Measurements from ENCODE around the gene KDM4E.

Gene KDM4E

GRCh38 chr11:95024958-95025357 is at the start of gene KDM4E:
TSS of gene KDM4E (plus strand) at chr11:95025258. CDS start at chr11:95025558, 300 bp downstream.
- DNase-seq (ENCODE audit: extremely low spot score): no peak
- POLR2A ChIA-PET: no interaction called here
- TF ChIP-seq HDGF (IDR thresholded peaks at IDR 0.05; ENCODE audit: borderline replicate concordance): no peak
- TF ChIP-seq CTBP1 (IDR thresholded peaks at IDR 0.05; ENCODE audit: borderline replicate concordance): no peak
- no peak for TF ChIP-seq SUZ12 (IDR thresholded peaks at IDR 0.05)
- no peak for TF ChIP-seq BHLHE40 (IDR thresholded peaks at IDR 0.05; ENCODE audit: borderline replicate concordance)
- TF ChIP-seq FOXA1 (IDR thresholded peaks at IDR 0.05): no peak
- TF ChIP-seq PKNOX1 (IDR thresholded peaks at IDR 0.05): no peak
- TF ChIP-seq NFRKB (IDR thresholded peaks at IDR 0.05): no peak
- TF ChIP-seq ARNT (IDR thresholded peaks at IDR 0.05): no peak
- no peak for TF ChIP-seq ELF4 (IDR thresholded peaks at IDR 0.05)
- TF ChIP-seq LEF1 (IDR thresholded peaks at IDR 0.05; ENCODE audit: borderline replicate concordance): no peak
- TF ChIP-seq ZNF384 (IDR thresholded peaks at IDR 0.05): no peak
- no peak for TF ChIP-seq TARDBP (IDR thresholded peaks at IDR 0.05)
- no peak for TF ChIP-seq FOXK2 (IDR thresholded peaks at IDR 0.05)
- TF ChIP-seq FOXM1 (IDR thresholded peaks at IDR 0.05; ENCODE audit: borderline replicate concordance): no peak
- TF ChIP-seq L3MBTL2 (conservative IDR thresholded peaks at IDR 0.05): no peak
- CTCF ChIA-PET: no interaction called here

- CTCF ChIA-PET: no interaction called here
- no peak for DNase-seq (ENCODE audit: extremely low spot score)
- POLR2A ChIA-PET: interaction anchor here (1.0 to 4.7 kb wide), 2 partner anchors 14 to 92 kb away, joined by 3 to 35 read pairs; partner anchors contain the start of gene SRSF8
- TF ChIP-seq ELF4 (IDR thresholded peaks at IDR 0.05) (no peak), FOXK2 (IDR thresholded peaks at IDR 0.05) (no peak), NFRKB (IDR thresholded peaks at IDR 0.05) (no peak), ZNF384 (IDR thresholded peaks at IDR 0.05) (no peak), PKNOX1 (IDR thresholded peaks at IDR 0.05) (no peak), BHLHE40 (IDR thresholded peaks at IDR 0.05; ENCODE audit: borderline replicate concordance) (no peak), FOXM1 (IDR thresholded peaks at IDR 0.05; ENCODE audit: borderline replicate concordance) (no peak), HDGF (IDR thresholded peaks at IDR 0.05; ENCODE audit: borderline replicate concordance) (no peak), TARDBP (IDR thresholded peaks at IDR 0.05) (no peak), LEF1 (IDR thresholded peaks at IDR 0.05; ENCODE audit: borderline replicate concordance) (no peak), SP1 (IDR thresholded peaks at IDR 0.05) (no peak), ARNT (IDR thresholded peaks at IDR 0.05) (no peak), CTBP1 (IDR thresholded peaks at IDR 0.05; ENCODE audit: borderline replicate concordance) (no peak), FOXA1 (IDR thresholded peaks at IDR 0.05) (no peak), SUZ12 (IDR thresholded peaks at IDR 0.05) (no peak), L3MBTL2 (conservative IDR thresholded peaks at IDR 0.05) (no peak)
These were observed 49.5 kb upstream of the KDM4E start for GRCh38 chr11:94975599-94975998.

GRCh38 chr11:94987378-94987777 is 37.7 kb upstream of the KDM4E start:
- POLR2A ChIA-PET: no interaction called here
- CTCF ChIA-PET: no interaction called here

GRCh38 chr11:94988748-94989147 is 36.3 kb upstream of the KDM4E start:
- ChIA-PET CTCF (no interaction called here), POLR2A (no interaction called here)
- DNase-seq (ENCODE audit: extremely low spot score): no peak
- TF ChIP-seq ELF4 (IDR thresholded peaks at IDR 0.05): no peak
- no peak for TF ChIP-seq LEF1 (IDR thresholded peaks at IDR 0.05; ENCODE audit: borderline replicate concordance)
- no peak for TF ChIP-seq SUZ12 (IDR thresholded peaks at IDR 0.05)
- TF ChIP-seq TARDBP (IDR thresholded peaks at IDR 0.05): no peak
- no peak for TF ChIP-seq ZNF384 (IDR thresholded peaks at IDR 0.05)
- no peak for TF ChIP-seq BHLHE40 (IDR thresholded peaks at IDR 0.05; ENCODE audit: borderline replicate concordance)
- no peak for TF ChIP-seq FOXM1 (IDR thresholded peaks at IDR 0.05; ENCODE audit: borderline replicate concordance)
- TF ChIP-seq L3MBTL2 (conservative IDR thresholded peaks at IDR 0.05): no peak
- TF ChIP-seq FOXK2 (IDR thresholded peaks at IDR 0.05): no peak

More at GRCh38 chr11:94987378-94987777, 37.7 kb upstream of the KDM4E start:
- no peak for TF ChIP-seq CTBP1 (IDR thresholded peaks at IDR 0.05; ENCODE audit: borderline replicate concordance)
- TF ChIP-seq SP1 (IDR thresholded peaks at IDR 0.05): no peak
- no peak for TF ChIP-seq TARDBP (IDR thresholded peaks at IDR 0.05)
- no peak for TF ChIP-seq SUZ12 (IDR thresholded peaks at IDR 0.05)
- TF ChIP-seq FOXA1 (IDR thresholded peaks at IDR 0.05): no peak
- TF ChIP-seq L3MBTL2 (conservative IDR thresholded peaks at IDR 0.05): no peak
- TF ChIP-seq NFRKB (IDR thresholded peaks at IDR 0.05): no peak
- no peak for TF ChIP-seq ZNF384 (IDR thresholded peaks at IDR 0.05)
- no peak for TF ChIP-seq ELF4 (IDR thresholded peaks at IDR 0.05)
- no peak for TF ChIP-seq HDGF (IDR thresholded peaks at IDR 0.05; ENCODE audit: borderline replicate concordance)
- TF ChIP-seq PKNOX1 (IDR thresholded peaks at IDR 0.05): no peak
- TF ChIP-seq LEF1 (IDR thresholded peaks at IDR 0.05; ENCODE audit: borderline replicate concordance): no peak
- no peak for TF ChIP-seq BHLHE40 (IDR thresholded peaks at IDR 0.05; ENCODE audit: borderline replicate concordance)
- no peak for DNase-seq (ENCODE audit: extremely low spot score)

- ChIA-PET CTCF (no interaction called here), POLR2A (interaction anchor here (1.1 kb wide), 1 partner anchor 20 kb away, joined by 3 read pairs; the partner anchor contains the start of genes CWC15 and KDM4D)
- TF ChIP-seq TARDBP (IDR thresholded peaks at IDR 0.05): no peak
- TF ChIP-seq ZNF384 (IDR thresholded peaks at IDR 0.05): no peak
- no peak for TF ChIP-seq HDGF (IDR thresholded peaks at IDR 0.05; ENCODE audit: borderline replicate concordance)
- TF ChIP-seq PKNOX1 (IDR thresholded peaks at IDR 0.05): no peak
- no peak for TF ChIP-seq SUZ12 (IDR thresholded peaks at IDR 0.05)
- TF ChIP-seq FOXA1 (IDR thresholded peaks at IDR 0.05): no peak
- TF ChIP-seq CTBP1 (IDR thresholded peaks at IDR 0.05; ENCODE audit: borderline replicate concordance): no peak
- TF ChIP-seq SP1 (IDR thresholded peaks at IDR 0.05): no peak
- TF ChIP-seq L3MBTL2 (conservative IDR thresholded peaks at IDR 0.05): no peak
- no peak for TF ChIP-seq ARNT (IDR thresholded peaks at IDR 0.05)
- TF ChIP-seq LEF1 (IDR thresholded peaks at IDR 0.05; ENCODE audit: borderline replicate concordance): no peak
- no peak for TF ChIP-seq ELF4 (IDR thresholded peaks at IDR 0.05)
- TF ChIP-seq FOXM1 (IDR thresholded peaks at IDR 0.05; ENCODE audit: borderline replicate concordance): no peak
- no peak for TF ChIP-seq FOXK2 (IDR thresholded peaks at IDR 0.05)
- no peak for TF ChIP-seq NFRKB (IDR thresholded peaks at IDR 0.05)
- TF ChIP-seq BHLHE40 (IDR thresholded peaks at IDR 0.05; ENCODE audit: borderline replicate concordance): no peak
- no peak for DNase-seq (ENCODE audit: extremely low spot score)
These were observed 31.6 kb upstream of the KDM4E start for GRCh38 chr11:94993400-94993943.
